Body of pancreas (tissue), 4 donors: ENCODE results near the gene KEL.

Source experiments
- POLR2A ChIP-seq, 3 donors: fragments of 450-650 bp; IDR thresholded peaks; one replicate each; pipeline ENCODE4 v1.6.1; 2016; ENCODE audit warnings: antibody characterized with exemption in 3 of 3, mild to moderate bottlenecking in 2 of 3
- TF ChIP-seq, protein P1 (sequence below), 7 experiments: fragments of 450-650 bp in 4 of 7; fragments of 200-600 bp in 3 of 7; sonication (generic) in 3 of 7; IDR thresholded peaks; one replicate each; pipeline ENCODE4 v1.5.1; 2016 to 2019; ENCODE audit warnings: antibody characterized with exemption in 7 of 7

DNA sequence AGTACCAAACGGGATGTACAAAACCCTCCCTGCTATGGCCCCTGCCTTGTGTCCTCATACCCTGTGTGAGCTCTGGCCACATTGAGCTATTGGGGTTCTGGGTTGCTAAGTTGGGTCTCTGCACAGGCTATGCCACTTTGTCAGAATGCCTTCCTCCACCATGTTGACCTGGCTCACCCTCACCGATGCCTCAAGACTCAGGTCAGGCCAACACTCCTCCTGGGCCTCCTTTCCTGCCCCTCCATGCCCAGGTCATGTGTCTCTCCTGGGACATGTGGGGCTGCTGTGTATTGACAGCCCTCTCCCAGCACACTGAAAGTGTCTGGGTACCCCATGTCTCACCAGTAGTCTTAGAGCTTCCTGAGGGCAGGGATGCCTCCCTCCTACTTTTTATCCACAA is 43.3 kb downstream of the KEL start:
- TF ChIP-seq, protein P1, sequence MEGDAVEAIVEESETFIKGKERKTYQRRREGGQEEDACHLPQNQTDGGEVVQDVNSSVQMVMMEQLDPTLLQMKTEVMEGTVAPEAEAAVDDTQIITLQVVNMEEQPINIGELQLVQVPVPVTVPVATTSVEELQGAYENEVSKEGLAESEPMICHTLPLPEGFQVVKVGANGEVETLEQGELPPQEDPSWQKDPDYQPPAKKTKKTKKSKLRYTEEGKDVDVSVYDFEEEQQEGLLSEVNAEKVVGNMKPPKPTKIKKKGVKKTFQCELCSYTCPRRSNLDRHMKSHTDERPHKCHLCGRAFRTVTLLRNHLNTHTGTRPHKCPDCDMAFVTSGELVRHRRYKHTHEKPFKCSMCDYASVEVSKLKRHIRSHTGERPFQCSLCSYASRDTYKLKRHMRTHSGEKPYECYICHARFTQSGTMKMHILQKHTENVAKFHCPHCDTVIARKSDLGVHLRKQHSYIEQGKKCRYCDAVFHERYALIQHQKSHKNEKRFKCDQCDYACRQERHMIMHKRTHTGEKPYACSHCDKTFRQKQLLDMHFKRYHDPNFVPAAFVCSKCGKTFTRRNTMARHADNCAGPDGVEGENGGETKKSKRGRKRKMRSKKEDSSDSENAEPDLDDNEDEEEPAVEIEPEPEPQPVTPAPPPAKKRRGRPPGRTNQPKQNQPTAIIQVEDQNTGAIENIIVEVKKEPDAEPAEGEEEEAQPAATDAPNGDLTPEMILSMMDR (IDR thresholded peaks at IDR 0.05) = no peak
- no peak for TF ChIP-seq POLR2A (IDR thresholded peaks at IDR 0.05)
